Measurements from ENCODE around the gene WDR1. TPM values are rescaled to one million over a fixed set of nuclear protein-coding genes. Genes with fewer than 3 reads are reported as not detected.
"Not testable (repeated sequence)": the region's sequence is repeated elsewhere in the genome, so short reads cannot be mapped to it uniquely, and the experiment has no call there.

The WDR1 gene
- polyA plus RNA-seq, 3 donors, result 199 to 219 (median 202) TPM

DNA sequence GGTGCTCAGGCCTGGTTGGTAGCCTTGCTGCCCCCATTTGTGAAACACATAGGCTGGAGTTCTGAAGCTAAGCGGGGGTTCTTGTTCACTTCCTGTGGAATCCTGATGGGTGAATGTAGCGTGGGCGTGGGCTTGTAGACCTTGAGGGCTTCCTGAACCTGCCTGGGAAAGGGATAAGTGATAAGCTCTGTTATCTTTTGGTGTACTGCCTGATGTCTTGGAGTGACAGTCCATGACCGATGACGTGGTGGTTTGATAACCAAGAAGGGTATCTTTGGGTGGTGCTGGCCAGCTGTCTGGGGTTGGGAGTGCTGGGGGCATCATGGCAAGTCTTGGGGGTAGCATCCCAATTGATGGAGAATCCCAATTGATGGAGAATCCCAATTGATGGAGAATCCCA, 17.5 kb upstream of the WDR1 start:
- DNase-seq (ENCODE audit: low read depth in 3 of 3, low spot score in 2 of 3), result no peak

DNA sequence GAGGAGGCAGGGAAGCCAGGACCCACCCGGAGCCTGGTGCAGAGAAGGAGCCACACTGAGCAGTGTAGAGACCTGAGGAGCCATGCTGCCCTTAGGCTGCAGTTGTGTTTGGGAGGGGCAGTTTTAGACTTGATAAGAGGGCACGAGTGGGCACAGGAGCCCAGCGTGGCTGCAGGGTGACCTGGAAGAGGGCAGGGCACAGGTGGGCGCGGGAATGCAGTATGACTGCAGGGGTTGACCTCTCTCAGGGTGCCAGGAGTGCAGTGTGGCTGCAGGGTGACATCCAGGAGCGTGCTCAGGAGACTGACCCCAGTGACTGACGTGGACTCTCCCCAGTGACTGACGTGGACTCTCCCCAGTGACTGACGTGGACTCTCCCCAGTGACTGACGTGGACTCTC, 14.6 kb upstream of the WDR1 start:
- DNase-seq (ENCODE audit: low read depth in 3 of 3, low spot score in 2 of 3), result no peak

DNA sequence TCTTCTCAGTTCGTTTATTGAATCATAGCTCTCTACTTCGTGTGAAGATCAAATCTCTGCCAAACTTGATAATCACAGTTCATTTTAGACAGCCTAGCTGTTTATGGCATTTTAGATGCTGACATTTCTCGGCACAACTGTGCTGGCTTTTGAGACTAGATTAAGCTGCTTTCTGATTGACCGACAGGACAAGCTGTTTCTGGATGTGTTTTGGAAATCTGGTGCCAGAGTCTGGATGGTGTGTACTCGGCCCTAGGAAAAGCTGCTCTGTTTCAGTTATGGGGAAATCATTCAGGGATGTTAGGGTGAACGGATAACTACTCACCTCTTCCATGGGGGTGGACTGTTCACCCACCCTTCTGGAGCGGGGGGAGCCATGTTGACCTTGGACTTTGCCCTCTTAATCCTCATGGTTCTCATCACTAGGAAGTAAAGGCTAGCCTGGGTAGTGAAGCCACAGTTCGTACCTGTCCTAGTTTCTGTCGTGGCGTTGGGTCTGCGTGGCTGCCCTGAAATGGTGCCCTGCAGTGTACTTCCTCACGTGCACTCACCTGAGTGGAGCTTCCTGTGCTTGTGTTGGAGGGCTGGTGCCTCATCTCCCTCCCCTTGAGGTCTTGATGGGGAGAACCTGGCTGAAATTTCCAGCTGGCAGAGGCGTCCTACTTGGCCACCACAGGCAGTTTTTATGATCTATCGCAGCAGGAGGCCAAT, 13.7 kb upstream of the WDR1 start:
- no peak for DNase-seq (ENCODE audit: low read depth in 3 of 3, low spot score in 2 of 3)

DNA sequence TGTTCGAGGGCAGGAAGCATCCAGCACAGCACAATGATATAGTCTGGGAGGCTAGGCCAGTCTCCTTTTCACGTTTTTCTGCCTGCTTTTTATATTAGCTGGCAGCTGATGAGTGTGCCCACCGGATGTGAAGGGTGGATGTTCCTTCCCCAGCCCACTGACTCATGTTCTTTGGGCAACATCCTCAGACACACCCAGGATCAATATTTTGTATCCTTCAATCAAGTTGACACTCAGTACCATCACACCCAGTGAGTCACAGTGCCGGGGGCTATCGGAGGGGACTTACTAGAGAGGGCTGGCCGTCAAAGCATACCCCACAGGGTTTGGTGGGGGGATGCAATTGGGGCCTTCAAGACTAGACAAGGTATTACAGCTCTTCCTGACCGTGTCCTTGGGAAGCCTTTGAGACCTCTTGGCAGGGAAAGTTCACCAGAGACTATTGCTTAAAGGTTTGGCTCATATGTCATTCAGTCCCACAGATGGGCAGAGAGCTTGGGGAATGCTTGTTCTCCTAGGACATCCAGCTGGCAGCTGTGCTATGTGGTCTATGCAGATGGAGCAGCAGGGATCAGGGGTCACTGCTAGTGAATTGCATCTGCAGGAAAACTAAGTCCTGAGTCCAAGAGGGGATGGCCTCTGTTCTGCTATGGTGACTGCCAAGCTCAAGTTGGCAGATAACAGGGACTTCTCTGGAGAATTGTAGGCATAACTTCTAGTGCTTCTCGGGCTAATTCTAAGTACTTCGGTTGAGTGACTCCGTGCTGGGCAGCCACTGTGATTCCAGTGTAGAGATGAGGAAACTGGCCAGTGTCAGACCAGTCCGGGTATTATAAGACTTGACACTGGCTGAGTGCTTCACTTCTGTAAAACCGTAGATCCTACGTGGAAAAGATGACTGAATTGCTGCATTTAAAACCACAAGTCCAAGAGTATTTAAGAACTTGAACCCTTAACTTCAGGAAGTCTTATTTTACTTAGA, 12.9 kb upstream of the WDR1 start:
- no peak for DNase-seq (ENCODE audit: low read depth in 3 of 3, low spot score in 2 of 3)

DNA sequence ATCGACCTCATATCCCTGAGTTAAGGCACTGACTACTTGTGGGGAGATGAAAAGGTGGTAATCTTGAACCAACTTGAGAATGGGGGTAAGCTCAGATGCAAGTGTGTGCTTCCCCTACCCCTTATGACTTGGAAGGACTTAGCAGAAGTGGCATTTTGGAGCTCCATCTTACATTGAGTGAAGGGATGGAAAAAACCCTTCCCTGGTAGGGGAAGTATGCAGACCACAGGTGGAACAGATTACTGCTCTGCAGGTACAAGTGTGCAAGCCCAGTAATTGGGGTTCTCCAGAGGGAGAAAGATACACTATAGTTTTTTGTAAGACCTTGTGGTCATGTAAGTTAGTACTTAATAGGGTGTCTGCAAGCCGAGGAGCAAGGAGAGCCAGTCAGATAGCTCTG, 12.2 kb upstream of the WDR1 start:
- no peak for DNase-seq (ENCODE audit: low read depth in 3 of 3, low spot score in 2 of 3)

DNA sequence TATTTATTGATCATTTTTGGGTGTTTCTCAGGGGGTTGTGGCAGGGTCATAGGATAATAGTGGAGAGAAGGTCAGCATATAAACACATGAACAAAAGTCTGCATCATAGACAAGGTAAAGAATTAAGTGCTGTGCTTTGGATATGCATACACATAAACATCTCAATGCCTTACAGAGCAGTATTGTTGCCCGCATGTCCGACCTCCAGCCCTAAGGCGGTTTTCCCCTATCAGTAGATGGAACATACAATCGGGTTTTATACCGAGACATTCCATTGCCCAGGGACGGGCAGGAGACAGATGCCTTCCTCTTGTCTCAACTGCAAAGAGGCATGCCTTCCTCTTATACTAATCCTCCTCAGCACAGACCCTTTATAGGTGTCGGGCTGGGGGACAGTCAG, 10.9 kb upstream of the WDR1 start:
- DNase-seq (ENCODE audit: low read depth in 3 of 3, low spot score in 2 of 3), result not testable (repeated sequence)

DNA sequence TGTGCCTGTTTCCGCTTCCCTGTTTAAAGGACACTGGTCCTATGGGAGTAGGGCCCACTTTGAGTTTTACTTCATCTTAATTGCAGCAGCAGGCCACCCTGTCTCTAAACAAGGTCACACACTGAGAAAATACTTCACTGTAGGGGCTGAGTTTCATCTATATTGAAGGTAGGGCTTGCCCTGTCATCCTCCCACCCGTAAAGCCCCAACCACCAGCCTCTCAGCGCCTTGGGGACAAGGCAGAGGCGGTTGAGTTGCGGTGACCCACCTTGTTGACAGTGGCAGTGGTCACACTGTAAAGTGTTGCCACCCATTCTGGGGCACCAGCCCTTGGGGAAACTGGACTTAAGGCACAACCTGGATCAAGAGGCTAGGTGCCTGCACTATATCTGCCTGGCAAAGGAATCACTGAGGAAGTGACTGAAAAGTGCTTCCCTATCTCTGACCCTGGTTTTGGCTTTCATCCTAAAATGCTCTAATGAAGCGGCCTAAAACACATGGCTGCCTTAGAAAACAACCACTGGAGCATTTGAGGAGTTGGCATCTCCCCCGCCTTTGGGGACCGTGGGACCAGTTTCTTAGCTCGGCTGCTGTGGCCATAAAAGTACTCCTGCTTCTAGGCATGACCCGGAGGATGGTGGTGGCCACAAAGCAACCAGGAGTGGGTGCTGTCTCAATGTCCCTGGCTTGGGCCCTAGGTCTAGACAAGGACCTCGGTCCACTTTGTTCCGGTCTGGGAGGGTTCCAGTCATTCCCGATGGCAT, 7.8 kb upstream of the WDR1 start:
- no peak for DNase-seq (ENCODE audit: low read depth in 3 of 3, low spot score in 2 of 3)

DNA sequence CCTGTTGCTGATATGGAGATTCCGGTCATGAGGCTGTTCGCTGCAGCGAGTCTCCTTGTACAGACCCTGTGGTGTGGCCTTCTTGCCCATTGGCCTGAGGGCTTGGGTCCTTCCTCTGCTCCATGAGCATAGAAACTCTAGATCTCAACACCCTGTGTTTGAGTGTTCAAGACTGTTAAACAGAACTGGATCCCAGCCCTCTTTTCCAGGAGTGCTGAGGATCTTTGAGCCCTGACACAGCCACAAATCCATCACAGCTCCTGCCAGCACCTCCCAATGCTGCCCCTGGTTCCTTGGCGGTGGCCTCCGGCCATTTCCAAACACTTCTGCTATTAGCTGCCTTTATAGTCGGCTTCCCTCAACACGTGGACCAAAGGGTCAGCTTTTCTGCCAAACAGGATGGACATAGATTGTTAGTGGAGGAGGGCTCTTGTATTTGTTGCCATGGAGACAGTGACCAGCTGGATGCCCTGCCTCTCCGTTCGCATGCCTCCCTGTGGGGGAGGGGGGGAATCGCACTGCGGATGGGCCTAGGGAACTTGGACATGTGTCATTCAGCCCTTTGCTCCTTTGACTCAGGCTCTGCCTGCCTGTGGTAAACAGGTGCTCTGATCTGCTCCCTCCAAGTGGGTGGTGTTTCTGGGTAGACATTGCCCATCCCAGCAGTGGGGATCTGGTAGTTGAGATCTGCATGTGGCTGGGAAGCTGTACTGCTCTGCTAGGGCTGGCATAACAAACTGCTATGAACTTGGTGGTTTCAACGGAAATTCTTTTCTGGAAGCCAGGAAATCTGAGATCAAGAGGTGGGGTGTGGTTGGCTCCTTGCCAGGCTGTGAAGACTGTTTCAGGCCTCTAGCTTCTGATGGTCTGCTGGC, 6.9 kb upstream of the WDR1 start:
- DNase-seq (ENCODE audit: low read depth in 3 of 3, low spot score in 2 of 3), result peak in 1 of 3 donors; percentile 43

DNA sequence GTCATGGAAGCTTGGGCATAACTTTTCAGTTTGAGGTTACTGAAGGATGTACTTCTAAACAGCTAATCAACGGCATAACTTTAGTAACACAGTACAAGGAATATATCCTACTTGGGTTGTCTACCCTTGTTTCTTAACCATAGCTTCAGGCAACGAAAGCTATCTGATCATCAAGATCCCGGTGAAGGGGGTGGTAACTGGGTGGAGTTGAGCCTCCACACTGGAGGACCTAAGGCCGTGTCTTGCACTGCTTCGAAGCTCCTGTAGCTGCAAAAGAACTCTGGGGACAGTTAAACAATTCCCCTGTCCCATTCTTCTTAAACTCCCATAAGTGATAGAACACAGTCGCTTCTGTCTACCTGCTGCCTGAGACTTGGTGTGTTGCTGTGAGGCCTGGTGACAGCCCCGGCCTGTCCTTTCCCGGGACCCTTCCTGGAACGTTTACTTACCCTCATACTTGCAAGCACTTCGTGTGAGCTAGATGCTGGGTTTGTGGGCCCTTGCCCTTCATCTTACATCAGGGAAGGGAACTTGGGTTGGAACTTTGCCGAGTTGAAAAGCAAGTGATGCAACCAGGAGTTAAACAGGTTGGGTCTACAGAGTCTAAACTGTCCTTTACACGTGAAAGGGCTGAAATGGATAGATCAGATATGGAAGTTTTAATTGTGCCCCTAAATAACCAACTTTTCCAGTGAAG, 5.8 kb upstream of the WDR1 start:
- DNase-seq (ENCODE audit: low read depth in 3 of 3, low spot score in 2 of 3), result no peak

DNA sequence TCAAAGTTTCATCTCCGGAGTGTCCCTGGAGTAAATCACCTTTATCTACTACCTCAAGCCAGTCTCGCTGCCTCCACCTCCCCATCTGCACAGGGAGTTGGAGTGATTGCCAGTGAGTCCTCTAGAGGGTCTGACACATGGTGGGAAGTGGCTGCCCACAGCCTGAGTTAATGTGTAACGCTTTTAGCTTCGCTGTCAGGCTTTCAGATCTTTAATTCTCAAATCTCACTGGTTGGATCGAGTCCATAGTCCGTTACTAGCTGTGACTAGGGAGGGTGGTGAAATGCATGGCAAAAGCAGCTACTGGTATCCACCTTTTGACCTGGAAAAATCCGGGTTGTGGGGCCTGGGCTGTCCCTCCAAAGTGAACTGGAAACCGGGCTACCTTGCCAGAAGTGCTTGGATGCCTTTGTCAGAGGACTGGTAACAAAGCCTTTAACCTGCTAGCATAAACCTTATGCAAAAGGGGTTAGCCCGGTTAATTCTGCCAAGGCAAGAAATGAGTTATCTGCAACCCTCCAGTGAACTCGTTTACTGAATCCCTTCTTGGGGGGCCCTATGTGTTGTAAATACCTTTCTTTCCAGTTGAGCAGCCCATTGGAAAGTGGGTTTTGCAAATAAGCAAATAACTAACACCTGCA, 5.1 kb upstream of the WDR1 start:
- DNase-seq (ENCODE audit: low read depth in 3 of 3, low spot score in 2 of 3), result no peak

DNA sequence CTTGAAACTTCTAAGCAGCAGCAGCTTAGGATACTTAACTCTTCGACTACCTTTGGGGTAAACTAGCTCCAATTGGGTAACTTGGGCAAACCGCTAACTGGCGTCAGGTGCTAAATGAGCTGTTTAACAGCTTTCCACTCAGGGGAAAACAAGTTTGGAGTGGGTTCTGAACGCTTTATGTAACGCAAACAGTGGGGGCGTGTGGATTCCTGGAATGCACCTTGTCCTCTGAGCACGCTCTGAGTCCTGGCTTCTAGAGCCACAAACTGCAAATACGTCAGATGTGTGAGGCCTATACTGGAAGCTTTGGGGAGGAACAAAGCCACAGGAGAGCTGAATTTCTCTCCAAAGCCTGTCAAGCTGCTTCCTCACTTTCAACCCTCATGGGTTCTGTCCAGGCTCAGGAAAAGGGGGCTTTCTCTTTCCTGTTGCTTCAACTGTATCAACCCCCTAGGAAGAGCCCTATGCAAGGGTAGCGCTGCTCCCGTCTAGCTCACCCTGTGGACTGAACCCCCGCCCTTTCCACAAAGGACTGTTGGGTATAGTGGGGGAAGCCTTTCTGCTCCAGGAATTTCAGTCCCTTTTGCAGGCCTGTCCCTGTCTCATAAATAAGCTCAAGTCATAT, 4.5 kb upstream of the WDR1 start:
- no peak for DNase-seq (ENCODE audit: low read depth in 3 of 3, low spot score in 2 of 3)

DNA sequence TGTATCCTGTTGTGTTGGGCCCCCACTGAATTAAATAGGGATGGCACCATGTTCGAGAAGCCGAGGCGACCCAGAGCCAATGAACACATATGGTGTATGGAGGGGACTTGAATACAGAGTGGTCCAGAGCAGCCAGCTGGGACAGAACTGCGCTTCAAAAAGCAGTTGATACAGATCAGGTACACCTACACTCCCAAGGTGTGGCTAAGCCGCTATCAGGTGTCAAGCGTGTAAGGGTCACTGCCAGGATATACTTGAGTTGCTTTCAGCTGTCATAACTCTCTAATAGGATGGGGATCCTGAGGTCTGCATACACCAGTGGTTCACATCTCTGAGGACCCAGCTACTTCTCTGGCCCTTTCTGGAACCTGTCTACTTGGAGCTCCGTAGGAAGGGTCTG, 3.2 kb upstream of the WDR1 start:
- DNase-seq (ENCODE audit: low read depth in 3 of 3, low spot score in 2 of 3), result no peak

DNA sequence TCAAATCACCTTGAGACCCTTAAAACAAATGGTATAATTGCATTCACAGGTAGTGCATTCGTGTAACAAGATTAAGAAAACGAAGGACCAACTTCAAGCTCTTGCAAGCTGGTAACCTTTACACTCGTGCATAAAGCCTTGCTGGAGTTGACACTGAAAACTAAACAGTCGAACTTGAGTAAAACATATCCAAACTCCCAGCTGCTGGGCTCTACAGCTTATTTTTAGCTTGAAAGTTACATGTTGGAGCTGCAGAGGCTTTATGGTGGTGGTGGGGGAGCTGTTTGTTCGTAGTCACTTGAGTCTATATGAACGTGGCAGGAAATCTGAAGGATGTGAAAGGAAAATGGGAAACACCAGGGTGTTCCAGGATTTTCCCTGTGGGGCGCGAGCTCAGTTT, 2.7 kb upstream of the WDR1 start:
- no peak for DNase-seq (ENCODE audit: low read depth in 3 of 3, low spot score in 2 of 3)

DNA sequence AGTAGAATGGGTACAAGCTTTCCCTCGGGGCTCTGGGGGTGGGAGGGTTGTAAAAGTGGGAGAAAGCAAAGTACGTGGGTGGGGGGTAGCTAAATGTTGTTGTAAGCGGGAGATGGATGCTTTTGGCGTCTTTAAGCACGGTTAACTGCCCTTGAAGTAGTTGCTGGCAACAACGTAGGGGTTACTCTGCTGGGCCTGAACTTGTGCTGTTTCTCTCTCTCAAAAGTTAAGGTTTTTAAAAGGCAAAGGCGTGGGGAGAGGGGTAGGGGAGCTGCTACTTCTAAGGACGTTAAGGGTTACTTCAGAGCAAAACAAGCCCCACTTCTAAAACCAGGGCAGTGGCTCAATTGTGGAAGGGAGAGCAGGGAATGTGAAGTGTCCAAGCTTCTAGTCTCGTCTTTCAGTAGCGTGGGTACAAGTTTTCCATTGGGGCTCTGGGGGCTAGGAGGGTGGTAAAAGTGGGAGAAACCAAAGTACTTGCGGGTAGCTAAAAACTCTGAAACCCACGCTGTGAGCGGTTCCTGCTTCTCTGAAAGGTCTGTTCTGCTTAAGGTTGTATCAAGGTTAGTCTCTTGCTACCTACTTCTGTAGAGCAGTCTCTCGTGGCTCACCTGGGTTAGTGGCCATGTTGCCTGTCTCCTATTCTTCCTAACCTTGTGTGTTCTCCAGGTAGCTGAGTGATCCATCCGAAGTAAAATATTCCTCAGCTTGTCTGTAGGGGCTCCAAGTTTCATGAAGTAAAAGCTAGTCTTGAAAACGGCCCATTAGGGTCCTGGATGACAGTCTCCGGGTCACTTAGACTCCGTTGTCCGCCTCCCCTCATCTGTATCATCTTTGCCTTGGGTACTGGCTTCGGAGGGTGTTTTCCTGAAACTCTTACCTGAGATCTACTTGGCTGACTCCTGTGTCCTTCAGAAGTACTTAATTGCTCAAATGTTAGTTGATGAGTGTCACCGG, 1.7 kb upstream of the WDR1 start:
- no peak for DNase-seq (ENCODE audit: low read depth in 3 of 3, low spot score in 2 of 3)

DNA sequence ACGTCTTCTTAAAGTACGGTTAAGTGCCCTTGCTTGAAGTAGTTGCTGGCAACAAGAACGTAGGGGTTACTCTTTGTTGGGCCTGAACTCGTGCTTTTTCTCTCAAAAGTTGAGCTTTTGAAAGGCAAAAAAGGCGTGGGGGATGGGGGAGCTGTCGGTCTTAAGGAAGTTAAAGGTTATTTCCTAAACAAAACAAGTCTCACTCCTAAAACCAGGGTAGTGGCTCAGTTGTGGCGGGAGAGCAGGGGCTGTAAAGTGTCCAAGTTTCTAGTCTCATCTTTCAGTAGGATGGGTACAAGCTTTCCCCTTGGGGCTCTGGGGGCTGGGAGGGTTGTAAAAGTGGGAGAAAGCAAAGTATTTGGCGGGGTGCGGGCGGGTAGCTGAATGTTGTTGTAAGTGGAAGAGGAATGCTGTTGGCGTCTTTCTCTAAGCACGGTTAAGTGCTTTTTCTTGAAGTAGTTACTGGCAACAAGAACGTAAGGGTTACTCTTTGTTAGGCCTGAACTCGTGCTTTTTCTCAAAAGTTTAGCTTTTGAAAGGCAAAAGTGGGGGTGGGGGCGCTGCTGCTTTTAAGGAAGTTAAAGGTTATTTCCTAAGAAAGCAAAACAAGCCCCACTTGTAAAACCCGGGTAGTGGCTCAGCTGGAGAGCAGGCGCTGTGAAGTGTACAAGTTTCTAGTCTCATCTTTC, 904 bp upstream of the WDR1 start:
- peak in 2 of 3 donors; percentile 53 to 65 for DNase-seq (ENCODE audit: low read depth in 3 of 3, low spot score in 2 of 3)

DNA sequence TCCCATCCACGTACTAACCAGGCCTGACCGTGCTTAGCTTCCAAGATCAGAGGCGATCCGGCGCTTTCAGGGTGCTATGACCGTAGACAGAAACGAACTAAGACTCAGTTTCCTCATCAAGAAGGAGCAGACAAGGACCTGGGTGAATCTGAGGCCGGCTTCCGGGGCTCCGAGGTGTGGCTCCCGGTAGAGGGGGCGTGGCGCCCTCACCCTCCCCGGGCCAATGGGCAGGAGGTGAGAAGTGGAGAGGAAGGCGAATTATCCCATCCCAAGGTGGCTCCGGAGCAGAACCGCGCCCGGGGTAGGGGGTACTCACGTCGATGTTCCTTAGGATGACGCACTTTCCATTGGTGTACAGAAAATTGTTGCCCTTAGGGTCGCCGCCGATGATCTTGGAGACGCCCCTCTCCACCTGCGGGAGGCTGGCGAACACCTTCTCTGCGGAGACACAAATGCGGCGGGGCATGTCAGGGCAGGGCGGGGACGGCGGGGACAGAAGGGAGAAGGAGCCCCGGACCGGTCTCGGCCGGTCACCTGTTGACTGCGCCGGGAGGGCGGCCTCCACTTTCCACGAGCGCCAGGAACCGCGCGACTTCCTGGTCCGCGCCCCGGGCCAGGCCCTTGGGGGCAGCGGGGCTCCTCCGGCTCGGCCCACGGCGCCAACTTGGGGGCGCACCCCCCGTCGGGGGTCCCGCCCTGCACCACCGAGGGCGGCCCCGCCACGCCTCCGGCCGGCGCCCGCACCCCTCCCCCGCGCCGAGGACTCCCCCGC, 616 bp downstream of the WDR1 start:
- DNase-seq (ENCODE audit: low read depth in 3 of 3, low spot score in 2 of 3), result no peak
